Neuronal stem cell (in vitro differentiated cells): ENCODE measurements around the gene MROH8.

ENCODE experiments used
- DNase-seq: peaks from one replicate; pipeline ENCODE4 v3.0.0-alpha.2; 2013; ENCODE audit warnings: low spot score
- H2AFZ ChIP-seq: one replicate; pipeline ENCODE4 v1.6.1; 2013; ENCODE audit warnings: mild to moderate bottlenecking, low read length, inconsistent platforms
- H2AK5ac ChIP-seq: 2 replicates; pipeline ENCODE4 v1.6.1; 2013; ENCODE audit warnings: low read depth, mild to moderate bottlenecking, inconsistent platforms, low read length, moderate library complexity, mixed read lengths
- H2BK120ac ChIP-seq: 2 replicates; pipeline ENCODE4 v1.6.1; 2013; ENCODE audit warnings: low read depth, mild to moderate bottlenecking, inconsistent platforms, low read length, moderate library complexity, mixed read lengths
- H2BK12ac ChIP-seq: one replicate; pipeline ENCODE4 v1.6.1; 2013; ENCODE audit warnings: low read length, inconsistent platforms
- H2BK15ac ChIP-seq: 2 replicates; pipeline ENCODE4 v1.6.1; 2013; ENCODE audit warnings: mild to moderate bottlenecking, low read length, inconsistent platforms, mixed read lengths
- H2BK5ac ChIP-seq: one replicate; pipeline ENCODE4 v1.6.1; 2013; ENCODE audit warnings: inconsistent platforms, mild to moderate bottlenecking, low read length, moderate library complexity
- H3K14ac ChIP-seq: one replicate; pipeline ENCODE4 v1.6.1; 2013; ENCODE audit warnings: low read length, inconsistent platforms
- H3K18ac ChIP-seq: 2 replicates; pipeline ENCODE4 v1.6.1; 2013; ENCODE audit warnings: low read length, inconsistent platforms
- H3K23ac ChIP-seq: 2 replicates; pipeline ENCODE4 v1.6.1; 2013; ENCODE audit warnings: low read depth, mild to moderate bottlenecking, mixed read lengths, low read length, inconsistent platforms; ENCODE audit not compliant: poor library complexity
- H3K27ac ChIP-seq: replicated peaks from 3 replicates; pipeline ENCODE4 v1.5.1; 2013; ENCODE audit warnings: low read length, inconsistent platforms
- H3K27me3 ChIP-seq, 3 experiments: 2 replicates each; pipeline ENCODE4 v1.6.1; 2013; ENCODE audit warnings: low read length in 3 of 3, mild to moderate bottlenecking in 2 of 3, inconsistent platforms in 1 of 3, low read depth in 1 of 3, mixed read lengths in 1 of 3, moderate library complexity in 1 of 3; ENCODE audit not compliant: control insufficient read depth in 3 of 3, insufficient read depth in 3 of 3
- H3K36me3 ChIP-seq, 2 donors: replicated peaks in 1 of 2; 2 replicates each; pipeline ENCODE4 v1.6.1; 2013; ENCODE audit warnings: low read length in 2 of 2; ENCODE audit not compliant: control insufficient read depth in 2 of 2, insufficient read depth in 2 of 2
- H3K4ac ChIP-seq: 2 replicates; pipeline ENCODE4 v1.6.1; 2013; ENCODE audit warnings: inconsistent platforms, mild to moderate bottlenecking, low read length, moderate library complexity
- H3K4me1 ChIP-seq, 2 donors: 1 replicate in 1 of 2; 2 replicates in 1 of 2; pipeline ENCODE4 v1.6.1; 2013; ENCODE audit warnings: low read length in 2 of 2, low read depth in 1 of 2; ENCODE audit not compliant: control insufficient read depth in 2 of 2, insufficient read depth in 1 of 2
- H3K4me2 ChIP-seq: one replicate; pipeline ENCODE4 v1.6.1; 2013; ENCODE audit warnings: mild to moderate bottlenecking, low read length, inconsistent platforms; ENCODE audit not compliant: insufficient read depth, poor library complexity, severe bottlenecking
- H3K4me3 ChIP-seq, 2 donors: 2 replicates each; pipeline ENCODE4 v1.5.1; 2013; ENCODE audit warnings: low read length in 2 of 2, mild to moderate bottlenecking in 2 of 2, inconsistent platforms in 1 of 2, moderate library complexity in 1 of 2
- H3K79me1 ChIP-seq: one replicate; pipeline ENCODE4 v1.6.1; 2013; ENCODE audit warnings: low read depth, mild to moderate bottlenecking, inconsistent platforms, low read length, moderate library complexity
- H3K9ac ChIP-seq: one replicate; pipeline ENCODE4 v1.6.1; 2013; ENCODE audit warnings: mild to moderate bottlenecking, low read depth, low read length, inconsistent platforms; ENCODE audit not compliant: poor library complexity
- H3K9me3 ChIP-seq, 2 donors: replicated peaks in 1 of 2; 2 replicates each; pipeline versions ENCODE3 to v1.6.1; 2013; ENCODE audit warnings: low read length in 2 of 2, mild to moderate bottlenecking in 2 of 2, inconsistent platforms in 1 of 2, low read depth in 1 of 2, mixed read lengths in 1 of 2, moderate library complexity in 1 of 2; ENCODE audit not compliant: control insufficient read depth in 2 of 2, insufficient read depth in 1 of 2
- H4K8ac ChIP-seq: one replicate; pipeline ENCODE4 v1.6.1; 2013; ENCODE audit warnings: low read depth, mild to moderate bottlenecking, inconsistent platforms, low read length, moderate library complexity
- H4K91ac ChIP-seq: one replicate; pipeline ENCODE4 v1.6.1; 2013; ENCODE audit warnings: low read length, low read depth, mild to moderate bottlenecking, inconsistent platforms; ENCODE audit not compliant: poor library complexity
- WGBS, 2 donors: extraction: QIAGEN DNeasy Blood & Tissue Kit; methylation state at CpG; one replicate each; pipeline ENCODE4 v1.1.7; 2013; ENCODE audit warnings: missing lambda C conversion rate in 2 of 2, mixed read lengths in 1 of 2; ENCODE audit not compliant: insufficient read length in 2 of 2, insufficient replicate concordance in 1 of 2; ENCODE audit errors: extremely low coverage in 2 of 2; 5-methylcytosine and 5-hydroxymethylcytosine counted together

The MROH8 gene

GRCh38 chr20:37161830-37162549 is 17.4 kb downstream of the MROH8 start:
- peaks cover 0 to 2% of the 10 kb centered on the region in 2 donors for H3K9me3 ChIP-seq
- no peak overlapping the region for H2BK15ac ChIP-seq
- H3K36me3 ChIP-seq, result peaks cover 0 to 2% of the 10 kb centered on the region in 2 donors
- no peak overlapping the region for H4K8ac ChIP-seq
- H3K14ac ChIP-seq, result no peak overlapping the region
- WGBS, 2 donors, result no CpG with 5 or more reads among the region's 12 CpGs
- no peak overlapping the region for H3K23ac ChIP-seq
- no peak overlapping the region for H2BK5ac ChIP-seq
- H3K18ac ChIP-seq, result no peak overlapping the region
- no peak overlapping the region for H4K91ac ChIP-seq
- H3K4ac ChIP-seq, result no peak overlapping the region
- no peak overlapping the region for H2BK12ac ChIP-seq
- no peak overlapping the region for H2AK5ac ChIP-seq
- no peaks in the 10 kb centered on the region for H3K79me1 ChIP-seq
- no peak overlapping the region for H2AFZ ChIP-seq
- DNase-seq, result no peak
- H2BK120ac ChIP-seq, result no peak overlapping the region
- no peak overlapping the region for H3K4me3 ChIP-seq
- H3K9ac ChIP-seq, result no peak overlapping the region
- no peak overlapping the region for H3K4me2 ChIP-seq
- H3K4me1 ChIP-seq, result no peaks in the 10 kb centered on the region
- no peak overlapping the region for H3K27ac ChIP-seq
- no peaks in the 10 kb centered on the region for H3K27me3 ChIP-seq

DNA sequence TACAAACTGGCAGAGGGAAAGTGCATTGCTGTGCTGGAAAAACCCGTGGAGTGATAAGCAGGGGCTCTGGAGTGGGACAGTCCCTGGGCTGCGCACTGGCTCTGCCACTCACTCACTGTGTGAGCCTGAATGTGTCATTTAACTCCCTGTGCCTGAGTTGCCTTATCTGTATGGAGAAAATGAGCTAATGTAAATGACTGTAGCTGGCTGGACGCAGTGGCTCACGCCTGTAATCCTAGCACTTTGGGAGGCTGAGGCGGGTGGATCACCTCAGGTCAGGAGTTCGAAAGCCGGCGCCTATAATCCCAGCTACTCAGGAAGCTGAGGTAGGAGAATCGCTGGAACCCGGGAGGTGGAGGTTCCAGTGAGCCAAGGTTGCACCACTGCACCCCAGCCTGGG is 18.7 kb downstream of the MROH8 start:
- WGBS, 2 donors, result no CpG with 5 or more reads among the region's 10 CpGs
- H3K14ac ChIP-seq, result no peak overlapping the region
- H2BK12ac ChIP-seq, result no peak overlapping the region
- H2AFZ ChIP-seq, result no peak overlapping the region
- H3K18ac ChIP-seq, result no peak overlapping the region
- no peak overlapping the region for H2BK120ac ChIP-seq
- no peaks in the 10 kb centered on the region for H3K27me3 ChIP-seq
- no peaks in the 10 kb centered on the region for H3K9me3 ChIP-seq
- H3K4ac ChIP-seq, result no peak overlapping the region
- no peak overlapping the region for H2BK5ac ChIP-seq
- H3K23ac ChIP-seq, result no peak overlapping the region
- no peaks in the 10 kb centered on the region for H3K36me3 ChIP-seq
- no peaks in the 10 kb centered on the region for H3K4me1 ChIP-seq
- no peak overlapping the region for H3K9ac ChIP-seq
- no peak for DNase-seq
- no peak overlapping the region for H2AK5ac ChIP-seq
- H3K79me1 ChIP-seq, result no peaks in the 10 kb centered on the region
- H3K4me3 ChIP-seq, result no peak overlapping the region
- H4K91ac ChIP-seq, result no peak overlapping the region
- H2BK15ac ChIP-seq, result no peak overlapping the region
- H3K27ac ChIP-seq, result no peak overlapping the region
- H3K4me2 ChIP-seq, result no peak overlapping the region
- no peak overlapping the region for H4K8ac ChIP-seq

DNA sequence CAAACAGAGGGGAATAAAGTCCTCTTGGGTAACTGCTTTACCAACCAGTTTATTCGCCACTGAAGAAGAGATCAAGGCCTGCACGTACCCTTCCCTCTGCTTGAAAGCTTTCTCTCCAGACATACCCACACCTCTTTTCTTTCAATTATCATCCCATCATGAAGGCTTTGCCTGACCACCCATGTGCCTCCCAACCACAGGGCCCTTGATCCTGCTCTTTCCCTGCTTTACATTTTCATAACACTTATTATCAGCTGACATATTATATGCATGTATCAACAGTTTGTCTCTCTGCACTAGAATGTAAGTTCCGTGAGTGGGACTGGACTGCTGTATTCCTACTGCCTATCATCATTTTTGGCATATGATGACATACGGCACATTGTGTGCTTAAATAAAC is 21.1 kb downstream of the MROH8 start:
- Histone ChIP-seq H3K4me2 (no peak overlapping the region), H3K14ac (no peak overlapping the region), H4K91ac (no peak overlapping the region), H3K4me3 (no peak overlapping the region), H2AK5ac (no peak overlapping the region), H3K4me1 (no peaks in the 10 kb centered on the region), H3K36me3 (no peaks in the 10 kb centered on the region), H3K27me3 (no peaks in the 10 kb centered on the region), H2BK12ac (no peak overlapping the region), H4K8ac (no peak overlapping the region), H3K23ac (no peak overlapping the region), H3K79me1 (no peaks in the 10 kb centered on the region), H3K4ac (no peak overlapping the region), H3K27ac (no peak overlapping the region), H2BK15ac (no peak overlapping the region), H3K9me3 (no peaks in the 10 kb centered on the region), H3K9ac (no peak overlapping the region), H2AFZ (no peak overlapping the region), H2BK5ac (no peak overlapping the region), H3K18ac (no peak overlapping the region), H2BK120ac (no peak overlapping the region)
- DNase-seq, result no peak
- no CpG with 5 or more reads among the region's 4 CpGs for WGBS, 2 donors

- H3K36me3 ChIP-seq, result no peaks in the 10 kb centered on the region
- H3K18ac ChIP-seq, result no peak overlapping the region
- no peak for DNase-seq
- no peak overlapping the region for H4K8ac ChIP-seq
- H3K27ac ChIP-seq, result no peak overlapping the region
- H2BK12ac ChIP-seq, result no peak overlapping the region
- peaks cover 0 to 4% of the 10 kb centered on the region in 2 donors for H3K9me3 ChIP-seq
- H2BK120ac ChIP-seq, result no peak overlapping the region
- H4K91ac ChIP-seq, result no peak overlapping the region
- H3K9ac ChIP-seq, result no peak overlapping the region
- WGBS, 2 donors, result no CpG with 5 or more reads among the region's 9 CpGs
- H3K79me1 ChIP-seq, result no peaks in the 10 kb centered on the region
- H2BK15ac ChIP-seq, result no peak overlapping the region
- no peak overlapping the region for H2BK5ac ChIP-seq
- H3K23ac ChIP-seq, result no peak overlapping the region
- no peaks in the 10 kb centered on the region for H3K4me1 ChIP-seq
- H3K4me2 ChIP-seq, result no peak overlapping the region
- H3K4me3 ChIP-seq, result no peak overlapping the region
- H2AFZ ChIP-seq, result no peak overlapping the region
- H3K4ac ChIP-seq, result no peak overlapping the region
- no peaks in the 10 kb centered on the region for H3K27me3 ChIP-seq
- H2AK5ac ChIP-seq, result no peak overlapping the region
- H3K14ac ChIP-seq, result no peak overlapping the region
Observed at GRCh38 chr20:37155987-37156386, 23.4 kb downstream of the MROH8 start.
